Skeletal muscle satellite cell (primary cell): Measurements from ENCODE around the gene RAB3IL1. TPM values are rescaled to one million over a fixed set of nuclear protein-coding genes. Genes with fewer than 3 reads are reported as not detected.
A peak's percentile ranks its signal among the peaks of the same experiment; 100 is the strongest.
"Not testable (repeated sequence)": the region's sequence is repeated elsewhere in the genome, so short reads cannot be mapped to it uniquely, and the experiment has no call there.

Source experiments
- H3K27me3 ChIP-seq: 2 replicates; pipeline ENCODE4 v1.7.0; 2013; ENCODE audit warnings: low read length; ENCODE audit not compliant: control insufficient read depth, insufficient read depth
- H3K36me3 ChIP-seq: 2 replicates; pipeline ENCODE4 v1.7.0; 2013; ENCODE audit warnings: mild to moderate bottlenecking, control low read depth, low read length; ENCODE audit not compliant: insufficient read depth
- H3K4me1 ChIP-seq: 2 replicates; pipeline ENCODE4 v1.7.0; 2013; ENCODE audit warnings: low read length; ENCODE audit not compliant: control insufficient read depth, insufficient read depth
- H3K4me2 ChIP-seq: 2 replicates; pipeline ENCODE4 v1.7.0; 2013; ENCODE audit warnings: mild to moderate bottlenecking, low read length
- H3K4me3 ChIP-seq: 2 replicates; pipeline ENCODE4 v1.7.0; 2013; ENCODE audit warnings: low read length
- H3K9ac ChIP-seq: 2 replicates; pipeline ENCODE4 v1.7.0; 2013; ENCODE audit warnings: mild to moderate bottlenecking, low read depth, low read length, moderate library complexity
- H3K9me3 ChIP-seq: replicated peaks from 2 replicates; pipeline ENCODE4 v1.7.0; 2013; ENCODE audit warnings: mild to moderate bottlenecking, control low read depth, low read length
- total RNA-seq: library from RNA; depleted of rRNA; stranded (reverse); fragments of >200 nt; gene quantifications from 2 replicates; pipeline ENCODE4 v1.2.3, GENCODE V29; 2012; rRNA removed

The RAB3IL1 gene
- 6.6 and 56.8 TPM in 2 replicates for total RNA-seq

GRCh38 chr11:61917334-61918109, at the start of gene RAB3IL1:
TSS of gene RAB3IL1 (minus strand) at chr11:61917566. CDS start at chr11:61917367, 199 bp downstream.
- Histone ChIP-seq H3K27me3 (peaks cover 18% of the 10 kb centered on the region), H3K9me3 (no peaks in the 10 kb centered on the region), H3K4me3 (peak within 1 kb of the TSS; percentile 66), H3K4me2 (peak within 1 kb of the TSS; percentile 79), H3K9ac (peak within 1 kb of the TSS; percentile 63), H3K36me3 (no peaks in the 10 kb centered on the region), H3K4me1 (peaks cover 14% of the 10 kb centered on the region)

GRCh38 chr11:61966734-61967115, 49.4 kb upstream of the RAB3IL1 start:
- Histone ChIP-seq H3K4me2 (peak overlapping the region; percentile 95), H3K4me1 (peaks cover 58% of the 10 kb centered on the region), H3K9me3 (no peaks in the 10 kb centered on the region), H3K27me3 (no peaks in the 10 kb centered on the region), H3K9ac (peak overlapping the region; percentile 96), H3K36me3 (peaks cover 36% of the 10 kb centered on the region), H3K4me3 (peak overlapping the region; percentile 99)

DNA sequence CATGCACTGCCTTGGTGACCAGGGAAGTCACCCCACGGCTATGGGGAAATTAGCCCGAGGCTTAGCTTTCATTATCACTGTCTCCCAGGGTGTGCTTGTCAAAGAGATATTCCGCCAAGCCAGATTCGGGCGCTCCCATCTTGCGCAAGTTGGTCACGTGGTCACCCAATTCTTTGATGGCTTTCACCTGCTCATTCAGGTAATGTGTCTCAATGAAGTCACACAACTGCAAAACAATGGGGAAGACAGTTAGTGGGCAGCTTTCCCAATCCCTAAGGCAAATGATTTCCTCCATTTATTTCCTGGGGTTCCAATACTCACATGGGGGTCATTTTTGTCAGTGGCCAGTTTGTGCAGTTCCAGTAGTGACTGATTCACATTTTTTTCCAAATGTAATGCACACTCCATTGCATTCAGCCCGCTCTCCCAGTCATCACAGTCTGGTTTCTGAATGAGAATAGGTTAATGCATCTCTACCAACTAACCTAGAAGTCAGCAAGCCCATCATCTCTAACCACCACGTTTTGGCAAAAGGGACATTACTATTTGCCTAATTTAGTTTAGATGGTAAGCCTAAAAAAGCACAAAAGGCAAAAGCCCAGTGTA, 47.4 kb upstream of the RAB3IL1 start:
- peak overlapping the region; percentile 99 for H3K4me3 ChIP-seq
- H3K4me2 ChIP-seq = peak overlapping the region; percentile 95
- H3K36me3 ChIP-seq = peaks cover 36% of the 10 kb centered on the region
- not testable (repeated sequence) for H3K9me3 ChIP-seq, H3K27me3 ChIP-seq
- H3K9ac ChIP-seq = peak overlapping the region; percentile 96
- H3K4me1 ChIP-seq = peaks cover 48% of the 10 kb centered on the region

GRCh38 chr11:61964058-61964665, 46.8 kb upstream of the RAB3IL1 start:
- Histone ChIP-seq H3K9me3 (no peaks in the 10 kb centered on the region), H3K4me3 (peak overlapping the region; percentile 99), H3K4me1 (peaks cover 44% of the 10 kb centered on the region), H3K4me2 (peak overlapping the region; percentile 95), H3K9ac (peak overlapping the region; percentile 24), H3K36me3 (peaks cover 36% of the 10 kb centered on the region), H3K27me3 (no peaks in the 10 kb centered on the region)

- Histone ChIP-seq H3K9me3 (no peaks in the 10 kb centered on the region), H3K4me2 (peak overlapping the region; percentile 95), H3K4me1 (peaks cover 37% of the 10 kb centered on the region), H3K27me3 (no peaks in the 10 kb centered on the region), H3K4me3 (peak overlapping the region; percentile 99), H3K36me3 (peaks cover 36% of the 10 kb centered on the region), H3K9ac (peak overlapping the region; percentile 24)
Observed at GRCh38 chr11:61963282-61964057, 46.1 kb upstream of the RAB3IL1 start.

GRCh38 chr11:61963016-61963281, 45.6 kb upstream of the RAB3IL1 start:
- peaks cover 33% of the 10 kb centered on the region for H3K4me1 ChIP-seq
- H3K27me3 ChIP-seq = no peaks in the 10 kb centered on the region
- no peaks in the 10 kb centered on the region for H3K9me3 ChIP-seq
- no peak overlapping the region for H3K9ac ChIP-seq
- peaks cover 36% of the 10 kb centered on the region for H3K36me3 ChIP-seq
- no peak overlapping the region for H3K4me2 ChIP-seq
- no peak overlapping the region for H3K4me3 ChIP-seq

- Histone ChIP-seq H3K4me1 (peaks cover 33% of the 10 kb centered on the region), H3K36me3 (peaks cover 36% of the 10 kb centered on the region), H3K27me3 (no peaks in the 10 kb centered on the region), H3K9ac (no peak overlapping the region), H3K4me2 (no peak overlapping the region), H3K4me3 (no peak overlapping the region), H3K9me3 (no peaks in the 10 kb centered on the region)
Observed at GRCh38 chr11:61962213-61963015, 45.0 kb upstream of the RAB3IL1 start.

- Histone ChIP-seq H3K9me3 (no peaks in the 10 kb centered on the region), H3K9ac (no peak overlapping the region), H3K27me3 (no peaks in the 10 kb centered on the region), H3K4me1 (peaks cover 33% of the 10 kb centered on the region), H3K4me2 (no peak overlapping the region), H3K4me3 (no peak overlapping the region), H3K36me3 (peaks cover 38% of the 10 kb centered on the region)
Observed at GRCh38 chr11:61961570-61962212, 44.3 kb upstream of the RAB3IL1 start.

DNA sequence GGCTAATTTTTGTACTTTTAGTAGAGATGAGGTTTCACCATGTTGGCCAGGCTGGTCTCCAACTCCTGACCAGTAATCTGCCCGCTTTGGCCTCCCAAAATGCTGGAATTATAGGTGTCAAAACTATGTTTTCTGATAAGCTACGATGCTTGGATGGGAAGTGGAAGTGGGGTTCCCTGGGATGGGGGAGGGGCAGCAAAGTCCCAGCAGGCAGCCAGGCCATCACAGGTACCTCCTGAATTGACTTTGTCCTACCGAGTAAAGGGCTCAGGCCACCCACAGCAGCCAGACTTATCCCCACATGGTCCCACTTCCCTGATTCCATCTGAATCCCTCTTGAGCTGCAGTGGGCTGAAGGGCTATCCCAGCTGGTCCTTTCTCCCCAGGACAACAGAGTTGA, 43.2 kb upstream of the RAB3IL1 start:
- Histone ChIP-seq H3K36me3 (peaks cover 26% of the 10 kb centered on the region), H3K27me3 (no peaks in the 10 kb centered on the region), H3K9me3 (no peaks in the 10 kb centered on the region), H3K4me1 (peaks cover 38% of the 10 kb centered on the region), H3K4me3 (no peak overlapping the region), H3K9ac (no peak overlapping the region), H3K4me2 (no peak overlapping the region)

GRCh38 chr11:61959678-61960077, 42.3 kb upstream of the RAB3IL1 start:
- Histone ChIP-seq H3K4me2 (no peak overlapping the region), H3K4me1 (peaks cover 39% of the 10 kb centered on the region)

More at GRCh38 chr11:61959678-61960077, 42.3 kb upstream of the RAB3IL1 start:
- no peaks in the 10 kb centered on the region for H3K9me3 ChIP-seq
- H3K27me3 ChIP-seq = no peaks in the 10 kb centered on the region
- H3K9ac ChIP-seq = no peak overlapping the region
- H3K36me3 ChIP-seq = peaks cover 18% of the 10 kb centered on the region
- H3K4me3 ChIP-seq = no peak overlapping the region
